ENCODE results near the gene STPG1.
A peak's percentile ranks its signal among the peaks of the same experiment; 100 is the strongest.

STPG1 gene

DNA sequence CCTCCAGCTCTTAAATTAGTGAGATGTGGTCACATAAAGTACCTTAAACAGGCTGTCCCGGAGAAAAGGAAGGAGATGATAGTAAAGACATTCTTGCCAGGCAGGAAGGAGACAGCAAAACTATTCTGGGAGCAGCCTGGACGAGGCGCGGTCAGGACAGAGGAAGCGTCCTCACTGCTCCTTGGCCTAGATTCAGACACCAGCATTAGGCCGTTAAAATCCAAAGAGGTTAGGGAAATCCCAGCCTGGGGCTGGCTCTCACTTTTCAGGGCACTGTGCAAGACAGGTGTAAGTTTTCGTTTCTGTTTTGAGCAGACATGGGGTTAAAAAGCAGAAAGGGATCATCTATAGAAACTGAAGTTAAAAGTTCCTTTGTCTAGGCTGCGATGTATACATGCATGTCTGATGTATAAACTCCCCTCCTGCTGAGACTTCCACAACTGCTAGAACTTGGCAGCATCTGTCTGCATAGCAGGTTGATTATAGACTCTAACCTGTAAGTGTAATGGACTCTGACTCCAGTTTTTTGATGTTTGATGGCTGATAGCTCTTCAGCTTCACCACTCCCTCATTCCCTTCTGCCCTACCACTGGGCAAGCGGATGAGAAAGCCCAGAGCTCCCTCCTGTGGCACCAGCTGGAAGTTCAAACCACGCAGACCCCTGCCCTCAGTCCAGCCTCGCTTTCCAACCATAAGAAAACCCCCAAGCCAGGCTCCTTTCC lies 21.5 kb downstream of the STPG1 start:
- DNase-seq = peak; percentile 12

DNA sequence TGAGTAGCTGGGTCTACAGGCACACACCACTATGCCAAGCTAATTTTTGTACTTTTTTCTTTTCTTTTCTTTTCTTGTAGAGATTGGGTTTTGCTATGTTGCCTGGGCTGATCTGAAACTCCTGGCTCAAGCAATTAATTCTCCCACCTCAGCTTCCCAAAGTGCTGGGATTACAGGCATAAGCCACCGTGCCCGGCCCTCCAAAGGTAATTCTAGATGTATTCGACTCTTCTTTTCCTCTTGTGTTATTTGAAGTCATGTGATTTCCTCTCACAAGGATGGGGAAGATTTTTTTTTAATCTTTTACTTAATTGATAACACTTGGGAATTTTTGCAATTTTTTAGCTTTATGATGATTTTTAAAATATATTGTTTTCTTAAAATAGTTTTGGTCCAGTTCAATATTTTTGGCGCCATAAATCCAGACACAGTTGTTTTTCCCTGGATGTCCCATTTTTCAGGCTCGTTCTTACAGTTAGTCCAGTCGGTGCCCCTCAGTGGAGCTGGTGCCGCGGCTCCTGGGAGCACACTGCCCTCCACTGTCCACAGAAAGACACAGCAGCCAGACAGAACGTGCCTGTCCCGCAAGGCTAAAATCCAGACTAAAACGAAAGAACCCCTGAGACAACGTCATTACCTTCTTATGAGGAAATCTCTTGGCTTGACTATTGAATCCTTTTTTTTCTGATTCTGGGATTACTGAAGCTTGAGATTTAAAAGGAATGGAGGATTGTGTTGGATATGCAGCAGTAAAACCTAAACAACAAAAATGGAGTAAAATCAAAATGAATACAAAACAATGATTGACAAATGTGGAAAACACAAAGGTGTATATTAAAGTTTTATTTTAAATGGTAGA lies 22.4 kb downstream of the STPG1 start:
- DNase-seq = peak; percentile 40

DNA sequence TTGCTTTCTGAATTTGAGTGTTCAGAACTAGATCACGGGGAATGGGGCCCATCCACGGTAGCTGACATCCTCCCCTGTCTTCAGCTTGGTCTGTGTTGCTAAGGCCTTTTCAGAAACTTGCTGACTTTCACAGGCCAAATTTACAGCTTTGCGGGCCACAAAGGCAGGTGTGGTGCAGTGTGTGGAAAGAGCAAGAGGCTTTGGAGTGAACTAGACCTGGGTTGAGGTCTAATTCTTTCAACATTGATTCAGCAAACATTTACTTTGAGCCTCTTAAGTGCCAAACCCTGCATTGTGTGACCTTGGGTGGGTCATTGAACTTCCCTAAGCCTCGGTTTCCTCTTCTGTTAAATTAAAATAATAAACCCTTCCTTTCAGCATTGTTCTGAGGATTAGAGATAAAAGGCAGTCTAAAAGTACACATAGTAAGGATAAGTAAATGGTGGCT lies 24.3 kb downstream of the STPG1 start:
- DNase-seq = peak; percentile 41

DNA sequence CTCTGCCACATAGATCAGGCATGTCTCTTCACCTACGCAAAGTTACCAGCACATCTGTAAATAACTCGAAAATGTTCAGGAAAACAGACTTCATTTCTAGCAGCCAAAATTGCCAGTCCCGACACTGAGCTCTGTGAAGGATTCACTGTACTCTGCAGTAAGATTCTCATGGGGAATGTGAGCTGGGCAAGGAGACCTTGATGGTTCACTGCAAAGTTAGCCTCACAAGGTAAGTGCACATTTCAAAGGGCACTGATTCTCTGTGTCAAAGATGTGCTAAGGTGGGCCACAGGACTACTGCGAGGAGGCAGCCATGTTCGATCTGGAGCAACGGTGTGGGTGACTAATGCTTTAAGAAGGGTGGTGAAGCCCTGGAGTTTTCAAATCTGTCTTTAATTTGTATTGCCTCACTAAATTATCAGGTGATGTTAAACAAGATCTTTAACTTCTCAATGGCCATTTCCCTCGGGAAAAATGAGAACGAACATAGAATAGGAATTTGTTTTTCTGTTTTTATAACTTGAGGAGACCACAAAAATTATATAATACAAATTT lies 25.2 kb downstream of the STPG1 start:
- no peak for DNase-seq

DNA sequence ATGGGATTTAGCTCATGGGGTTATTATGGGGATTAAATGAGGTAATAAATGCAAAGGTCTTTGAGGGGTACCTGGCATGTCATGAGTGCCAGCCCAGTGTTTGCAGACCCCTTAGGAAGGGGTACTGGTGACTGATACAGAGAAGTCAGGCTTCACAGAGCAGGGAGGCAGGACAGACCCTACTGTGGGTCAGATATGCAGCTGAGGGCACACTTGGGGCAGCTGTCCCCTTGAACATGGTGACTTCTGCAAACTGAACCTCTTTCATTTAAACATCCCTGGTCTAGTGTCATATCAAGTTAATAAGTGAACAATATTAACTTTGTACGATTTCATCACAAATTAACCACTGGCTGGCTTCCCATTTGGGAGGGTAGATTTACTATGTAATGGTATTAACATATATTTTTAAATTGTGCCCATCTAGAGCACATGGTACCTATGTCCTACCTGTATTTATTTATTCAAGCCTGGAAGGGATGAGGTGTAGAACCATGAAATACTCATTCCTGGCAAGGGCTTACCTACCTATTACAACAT lies 25.9 kb downstream of the STPG1 start:
- DNase-seq = no peak

DNA sequence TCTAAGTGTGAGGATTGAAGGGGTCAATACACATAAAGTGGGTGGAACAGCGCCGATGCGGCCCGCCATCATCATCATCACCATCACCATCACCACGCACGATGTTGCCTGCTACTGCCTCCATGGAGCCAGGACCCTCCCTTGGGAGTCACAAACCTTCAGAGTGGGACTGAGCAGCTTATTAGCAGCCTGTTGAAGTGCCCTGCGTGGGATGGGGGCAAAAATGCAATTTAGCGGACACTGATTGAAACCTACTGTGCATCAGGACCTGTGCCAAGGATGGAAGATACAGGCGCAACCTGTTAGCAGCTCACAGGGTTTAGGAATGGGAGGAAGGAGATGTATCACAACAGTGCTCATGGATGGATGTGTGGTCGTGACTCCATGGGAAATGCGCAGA lies 26.7 kb downstream of the STPG1 start:
- DNase-seq = no peak

DNA sequence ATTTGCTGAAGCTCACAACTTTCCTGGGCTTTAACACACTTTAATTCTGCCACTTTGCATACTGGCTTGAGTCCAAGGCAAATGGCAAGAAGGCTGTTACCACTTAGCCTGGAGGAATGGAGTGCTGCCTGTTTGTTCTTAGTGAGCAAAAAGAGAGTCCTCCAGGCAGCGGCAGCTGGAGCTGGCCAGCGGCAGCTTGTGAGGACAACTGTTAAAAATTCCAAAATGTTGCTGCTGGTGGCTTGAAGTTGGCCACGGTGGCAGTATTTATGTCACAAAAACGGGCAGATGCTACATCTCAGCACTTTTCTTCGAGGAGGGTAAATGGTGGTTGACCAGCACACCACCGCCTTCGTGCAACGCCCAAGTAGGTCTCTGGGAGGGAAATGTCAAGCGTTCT lies 27.3 kb downstream of the STPG1 start:
- no peak for DNase-seq

DNA sequence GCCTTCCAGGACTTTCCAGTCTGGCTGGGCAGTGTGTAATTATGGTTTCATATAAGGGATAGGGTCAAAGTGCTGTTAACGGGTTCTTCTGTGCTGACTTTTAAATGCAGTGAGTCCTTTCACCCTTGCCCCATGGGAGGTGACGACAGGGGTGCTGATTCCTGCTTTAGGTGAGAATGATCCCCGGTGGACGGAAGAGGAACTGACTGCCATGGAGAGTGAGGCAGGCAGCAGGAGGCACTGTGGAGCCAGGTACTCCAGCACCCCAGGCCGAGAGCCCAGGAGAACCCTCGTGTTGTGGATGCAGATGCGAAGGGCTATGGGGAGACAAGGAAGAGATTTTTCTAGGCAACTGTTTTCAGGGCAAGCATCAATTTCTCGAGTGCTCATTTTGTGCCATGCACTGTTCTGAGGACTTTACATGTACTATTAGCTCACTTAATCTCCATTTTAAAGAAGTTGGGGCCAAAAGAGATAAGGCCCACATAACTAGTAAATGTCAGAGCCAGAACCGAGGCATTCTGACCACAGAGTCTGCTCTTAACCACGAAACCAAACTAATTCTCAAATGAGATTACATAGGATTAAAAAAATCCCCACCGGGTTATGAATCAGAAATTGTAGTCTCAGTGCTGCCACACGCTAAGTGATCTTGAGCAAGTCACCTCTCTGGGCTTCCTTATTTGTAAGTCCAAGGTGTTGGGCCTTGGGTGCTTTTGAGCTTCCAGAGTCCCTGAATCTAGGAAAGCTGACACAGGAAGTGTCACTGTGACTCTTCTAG lies 28.2 kb downstream of the STPG1 start:
- no peak for DNase-seq

DNA sequence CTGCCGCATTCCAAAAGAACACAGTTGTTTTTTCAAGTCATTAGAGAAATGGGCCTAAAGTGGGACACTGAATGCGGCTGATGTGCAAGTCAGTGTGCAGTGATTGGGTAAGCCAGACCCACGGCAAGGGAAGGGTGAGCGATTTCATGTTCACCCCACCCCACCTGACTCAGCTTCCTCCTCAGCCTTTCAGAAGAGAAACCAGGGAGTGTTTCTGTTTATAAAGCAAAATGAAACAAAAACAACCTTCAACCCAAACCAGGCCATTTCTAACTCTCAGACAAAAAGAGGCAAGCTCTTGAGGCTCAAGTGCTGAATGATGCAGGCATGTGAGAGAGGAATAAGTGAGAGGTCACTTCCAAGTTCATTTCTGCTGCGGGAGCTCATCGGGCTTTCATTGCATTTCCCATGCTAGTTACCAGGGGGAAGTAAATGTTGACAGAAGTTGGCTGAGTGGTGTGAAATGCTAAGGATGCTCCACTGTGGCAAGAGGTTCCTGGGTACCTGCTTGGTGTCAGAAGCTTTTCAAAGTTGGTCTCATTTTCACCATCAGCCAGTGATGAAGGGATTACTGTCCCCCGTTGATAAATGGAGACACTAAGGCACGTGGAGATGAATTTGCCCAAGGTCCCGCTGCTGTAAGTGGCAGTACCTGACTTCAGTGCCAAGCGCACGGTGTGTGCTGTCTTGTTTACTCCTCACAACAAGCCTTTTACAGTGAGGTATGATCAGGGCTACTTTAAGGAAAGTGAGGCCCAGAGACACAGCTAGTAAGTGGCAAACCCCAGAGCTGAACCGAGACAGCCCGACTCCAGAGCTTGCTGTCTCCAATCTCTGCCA lies 29.1 kb downstream of the STPG1 start:
- no peak for DNase-seq

DNA sequence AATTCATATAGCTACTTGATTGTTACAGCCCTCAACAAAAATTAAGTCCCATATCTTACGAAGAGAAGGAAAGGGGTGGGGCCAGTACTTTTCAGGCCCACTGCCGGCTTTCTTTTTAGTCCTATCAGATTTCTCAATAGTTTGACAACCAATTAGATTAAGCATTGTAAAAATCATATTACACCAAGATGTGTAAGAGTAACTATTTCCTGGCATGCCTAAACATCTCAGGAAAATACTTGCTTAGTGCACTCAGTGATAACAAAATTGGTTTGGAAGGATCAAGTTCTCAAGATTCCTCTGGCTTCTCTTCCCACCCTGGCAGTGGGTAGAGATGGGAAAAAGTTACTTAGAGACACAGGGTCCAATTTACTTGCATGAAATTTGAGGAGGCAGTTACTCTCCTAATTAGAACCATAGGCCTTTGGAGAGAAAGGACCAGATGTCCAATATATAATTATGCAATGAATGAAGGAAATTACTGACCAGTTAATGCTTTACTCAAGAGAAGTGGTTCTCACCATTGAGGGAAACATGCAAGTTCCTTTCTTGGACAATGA lies 30.1 kb downstream of the STPG1 start:
- DNase-seq = no peak

DNA sequence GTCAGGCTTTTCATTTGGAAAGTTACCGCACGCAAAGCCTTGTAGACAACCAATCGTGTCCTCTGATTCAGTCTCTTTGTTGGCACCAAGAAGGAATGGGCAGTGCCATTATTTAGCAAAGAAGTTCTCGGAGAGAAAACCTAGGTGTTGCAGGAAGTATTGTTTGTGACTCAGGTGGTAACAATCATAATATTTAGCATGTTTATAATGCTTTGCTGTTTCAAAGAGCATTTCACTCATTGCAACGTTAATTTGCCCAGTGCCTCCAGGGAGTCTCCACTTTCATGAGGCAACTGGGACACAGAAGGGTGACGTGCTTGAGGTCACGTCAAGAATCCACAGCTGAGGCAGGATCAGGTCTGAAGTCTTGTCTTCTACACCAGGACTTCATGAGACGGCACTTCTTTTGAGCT lies 31.4 kb downstream of the STPG1 start:
- no peak for DNase-seq

DNA sequence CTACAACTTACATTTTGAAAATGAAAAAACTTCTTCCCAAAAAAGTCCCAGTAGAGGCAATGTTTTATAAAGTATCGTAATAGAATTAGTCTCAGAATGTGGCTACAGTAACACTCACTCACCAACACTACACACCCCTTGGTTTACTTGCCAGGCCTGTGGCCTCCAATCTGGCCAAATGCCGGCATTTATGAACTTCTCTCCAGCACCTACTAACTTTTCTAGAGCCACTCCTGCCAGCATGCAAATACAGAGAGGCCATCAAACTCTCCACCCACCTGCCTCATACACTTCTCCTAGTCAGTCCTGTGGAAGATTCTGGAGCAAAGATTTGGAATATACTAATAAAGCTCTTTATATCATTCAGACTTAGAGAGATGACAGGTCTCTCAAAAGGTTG lies 32.3 kb downstream of the STPG1 start:
- no peak for DNase-seq

DNA sequence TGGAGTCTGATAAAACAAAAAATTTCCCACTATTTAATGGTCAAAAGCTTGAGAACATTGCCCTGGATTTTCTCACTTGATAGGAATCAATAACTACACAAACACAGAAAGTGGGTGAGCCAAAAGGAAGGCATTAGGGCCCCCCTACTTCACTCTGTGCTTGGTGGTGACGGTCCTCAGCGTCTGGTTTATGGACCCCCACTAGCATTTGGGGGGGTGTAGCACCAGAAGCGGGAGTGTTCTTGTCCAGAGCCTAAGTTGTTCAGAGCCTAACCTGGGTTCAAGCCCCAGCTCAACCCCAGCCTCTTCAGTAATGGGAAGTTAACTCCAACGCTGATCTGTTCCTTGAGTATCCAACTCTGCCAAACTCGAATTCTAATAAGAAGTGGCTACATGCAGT lies 33.1 kb downstream of the STPG1 start:
- DNase-seq = no peak

DNA sequence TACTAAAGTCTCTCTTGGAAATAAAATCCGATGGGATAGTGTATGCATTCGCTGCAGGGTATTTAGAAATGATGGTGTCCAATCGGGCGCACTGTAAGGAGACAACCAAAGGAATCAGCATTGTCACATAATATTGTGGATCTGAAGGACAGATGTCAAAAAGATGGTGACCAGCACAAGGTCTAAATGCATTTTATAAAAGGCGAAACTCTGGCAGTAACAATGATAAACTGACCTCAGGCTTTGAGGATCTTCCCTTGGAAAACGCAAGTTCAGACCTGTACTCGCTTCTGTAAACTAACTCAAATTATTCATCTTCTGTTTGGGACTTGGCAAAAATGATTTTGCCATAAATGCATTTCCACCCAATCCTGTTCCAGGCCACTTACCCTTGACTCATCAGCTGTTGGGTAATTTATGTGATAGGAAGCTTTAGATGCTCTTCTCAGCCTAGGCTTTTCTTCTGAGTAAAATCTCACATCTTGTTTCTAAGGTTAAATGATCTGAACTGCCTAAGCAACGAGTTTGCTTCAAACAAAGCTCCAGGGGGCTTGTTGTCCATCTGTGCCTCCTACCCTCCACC lies 33.8 kb downstream of the STPG1 start:
- no peak for DNase-seq

DNA sequence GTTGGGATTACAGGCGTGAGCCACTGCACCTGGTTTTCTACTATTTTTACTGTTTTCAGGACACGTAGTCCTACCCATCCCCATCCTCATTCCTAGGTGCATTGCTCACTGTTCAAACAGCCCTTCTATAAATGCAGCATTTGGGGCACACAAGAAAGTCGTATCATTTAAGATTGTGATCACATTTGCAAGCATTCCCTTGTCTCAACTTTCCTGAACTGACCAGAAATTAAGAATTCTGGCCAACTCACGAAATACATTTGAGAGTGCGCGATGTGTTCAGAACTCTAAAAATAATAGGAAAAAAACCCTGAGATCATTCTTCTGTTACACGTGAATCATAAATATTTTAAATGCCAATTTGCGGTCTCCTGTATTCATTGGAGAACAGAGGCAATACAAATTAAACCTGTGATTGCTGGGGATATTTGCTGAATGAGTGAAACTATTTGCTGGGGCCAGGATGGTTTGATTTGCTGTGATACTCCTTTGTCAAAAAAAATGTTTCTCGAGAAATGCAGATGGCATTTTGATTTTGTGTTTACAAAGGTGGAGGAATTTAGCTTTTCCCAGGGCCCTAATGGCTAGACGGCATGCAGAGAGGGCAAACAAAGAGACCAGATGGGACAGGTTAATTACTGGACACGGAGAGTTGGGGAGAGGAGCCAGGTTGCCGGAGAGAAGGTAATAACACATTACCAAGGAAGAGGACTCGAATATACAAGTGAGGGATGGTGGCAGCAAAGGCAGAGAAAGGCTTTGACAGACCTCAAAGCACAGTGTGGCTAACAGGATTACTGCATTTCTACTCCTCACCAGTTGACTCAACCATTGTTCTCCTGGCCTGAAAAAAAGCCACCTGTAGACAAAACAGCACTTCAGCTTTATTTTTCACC lies 38.4 kb downstream of the STPG1 start:
- peak; percentile 55 for DNase-seq

DNA sequence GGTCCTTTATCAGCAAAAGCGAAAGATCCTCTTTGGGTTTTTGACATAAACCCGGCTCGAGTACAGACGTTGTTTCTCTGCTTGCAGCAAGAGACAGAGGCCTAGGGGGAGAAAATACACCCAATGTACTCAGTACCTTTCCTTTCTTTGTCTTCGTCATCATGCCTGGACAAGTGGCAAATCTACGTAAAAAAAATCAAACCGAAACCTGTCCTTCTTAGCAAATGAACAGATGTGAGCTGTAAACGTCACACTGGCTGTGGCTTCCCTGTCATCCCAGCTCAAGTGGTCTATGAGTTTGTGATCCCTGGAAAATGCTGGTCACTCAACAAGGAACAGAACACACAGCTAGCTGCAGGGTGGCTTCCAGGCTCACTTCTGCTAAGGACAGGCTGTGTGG lies 39.9 kb downstream of the STPG1 start:
- DNase-seq = no peak

DNA sequence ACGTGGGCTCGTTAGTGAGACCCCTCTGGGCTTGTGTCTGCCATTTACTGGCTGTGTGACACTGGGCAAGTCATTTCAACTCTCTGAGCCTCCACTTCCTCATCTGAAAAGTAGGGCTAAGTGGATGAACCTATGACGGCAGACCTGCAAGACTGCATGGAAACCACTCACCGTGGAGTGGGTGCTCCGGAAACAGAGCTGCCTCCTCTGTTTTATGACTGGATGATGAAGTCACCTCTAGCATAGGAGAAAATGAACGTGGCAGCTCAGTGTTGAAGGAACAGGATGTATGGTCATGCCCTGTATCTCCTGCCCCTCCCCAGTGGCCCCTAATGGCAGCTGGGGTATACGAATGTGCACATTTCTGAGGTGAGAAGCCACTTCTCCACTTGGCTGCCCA lies 40.5 kb downstream of the STPG1 start:
- no peak for DNase-seq

DNA sequence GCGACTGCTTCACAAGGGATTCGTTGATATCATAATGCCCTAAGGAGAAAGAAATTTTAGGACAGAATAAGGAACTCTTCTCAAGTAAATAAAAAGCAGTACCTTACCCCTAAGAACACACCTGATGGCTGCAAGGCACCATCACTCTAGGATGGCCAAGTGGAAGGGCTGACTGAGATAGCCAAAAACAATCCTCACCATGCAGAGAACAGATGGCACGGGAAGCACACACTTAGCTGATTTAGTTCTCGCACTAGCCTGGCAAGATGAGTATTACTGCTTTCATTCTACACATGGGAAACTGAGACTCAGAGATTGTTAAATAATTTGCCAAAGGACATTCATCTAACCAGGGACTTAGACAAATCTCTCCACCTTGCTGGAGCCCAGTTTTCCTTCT lies 43.8 kb downstream of the STPG1 start:
- DNase-seq = no peak

DNA sequence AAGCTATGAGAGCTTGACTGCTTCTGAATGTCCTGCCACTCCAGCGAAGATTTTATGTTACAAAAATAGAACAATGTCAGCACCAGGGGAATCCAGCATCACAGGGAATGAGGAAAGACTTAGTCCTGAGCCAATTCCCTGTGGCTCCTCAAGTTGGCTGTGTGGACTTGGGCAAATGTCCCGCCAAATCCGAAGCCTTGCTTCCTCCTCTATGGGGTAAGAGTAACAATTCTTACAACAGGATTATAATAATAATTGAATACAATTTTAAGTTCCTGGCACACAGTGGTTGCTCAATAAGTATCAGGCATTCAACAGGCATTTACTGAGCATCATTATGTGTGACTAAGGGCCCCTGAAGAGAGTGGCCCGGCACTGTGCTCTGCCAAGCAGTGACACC lies 44.4 kb downstream of the STPG1 start:
- no peak for DNase-seq

DNA sequence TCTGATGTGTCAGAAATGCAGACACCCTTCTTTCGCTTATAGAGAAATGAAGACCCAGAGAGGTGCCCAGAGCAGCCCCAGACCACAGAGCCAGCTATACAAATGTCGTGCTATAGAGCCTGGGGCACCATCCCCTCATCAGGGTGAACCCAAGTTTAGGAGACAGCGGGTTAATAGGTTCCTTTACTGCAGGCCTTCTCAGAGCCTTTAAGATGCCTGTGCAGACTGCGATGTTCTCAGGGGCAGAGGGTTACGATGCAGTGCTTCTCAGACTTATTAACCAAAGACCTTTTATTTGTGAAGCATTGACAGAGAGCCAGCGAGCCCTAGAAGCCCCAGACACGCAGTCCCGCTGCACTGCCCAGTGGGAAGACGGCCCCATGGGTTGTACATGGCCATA lies 46.9 kb downstream of the STPG1 start:
- DNase-seq = no peak

All from NCI-H748 treated with DMSO at 0.1 percent for 48 hours (cell line).